ENCODE results near the gene IQSEC1. TPM values are rescaled to one million over a fixed set of nuclear protein-coding genes. Genes with fewer than 3 reads are reported as not detected.
A peak's percentile ranks its signal among the peaks of the same experiment; 100 is the strongest.

Gene IQSEC1
- total RNA-seq, 1 experiment from 2014 or later: 13.3 TPM

DNA sequence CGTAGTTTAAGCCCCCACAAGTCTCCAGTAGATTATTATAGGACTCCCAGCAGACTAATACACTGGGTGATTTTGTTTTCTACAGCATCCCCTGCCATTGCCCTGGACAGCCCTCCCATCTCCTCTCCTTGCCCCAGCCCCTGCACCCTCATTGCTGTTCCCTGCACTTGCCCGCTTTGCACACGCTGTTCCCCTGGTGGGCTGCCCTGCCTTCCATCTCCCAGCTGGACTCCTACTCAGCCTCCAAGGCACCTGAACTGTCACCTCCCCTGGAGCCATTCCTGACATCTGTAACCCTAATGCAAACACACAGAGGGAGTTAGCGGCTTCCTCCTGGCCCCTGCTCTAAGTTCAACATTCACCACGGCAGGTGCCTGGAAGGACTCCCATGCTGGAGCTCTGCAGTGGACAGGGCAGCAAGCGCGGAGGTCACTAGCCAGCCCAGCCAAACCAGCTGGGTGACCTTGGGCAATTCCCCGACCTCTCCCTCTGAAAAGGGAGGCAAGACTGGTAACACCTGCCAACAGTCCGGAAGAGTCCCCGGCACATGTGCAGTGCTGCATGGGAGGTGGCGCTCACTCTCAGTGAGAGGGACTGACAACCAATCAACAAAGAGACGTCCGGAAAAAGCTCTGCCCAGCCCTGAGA is 38.8 kb upstream of the IQSEC1 start:
- peaks cover 24% of the 10 kb centered on the region for H3K27me3 Mint-ChIP-seq (ENCODE audit: unreplicated experiment)
- no peaks in the 10 kb centered on the region for H3K36me3 Mint-ChIP-seq (ENCODE audit: insufficient read depth, unreplicated experiment)
- no peak for TF ChIP-seq CTCF (IDR thresholded peaks at IDR 0.05; ENCODE audit: unreplicated experiment)
- peak overlapping the region; percentile 25 for H3K27ac Mint-ChIP-seq (ENCODE audit: unreplicated experiment)
- no peaks in the 10 kb centered on the region for H3K9me3 Mint-ChIP-seq (ENCODE audit: low read depth, unreplicated experiment)
- DNase-seq: peak; percentile 37
- H3K4me3 Mint-ChIP-seq (ENCODE audit: low read depth, unreplicated experiment): peak overlapping the region; percentile 24
- BruUV-seq (replicated peaks): no TSS peak
- H3K4me1 Mint-ChIP-seq (ENCODE audit: low read depth, unreplicated experiment): peaks cover 26% of the 10 kb centered on the region
- CTCF ChIA-PET: interaction anchor here (1.5 kb wide), 1 partner anchor 20 kb away, joined by 8 read pairs; no protein-coding TSS in a partner anchor
- intact Hi-C loops (cut with micrococcal nuclease; ENCODE audit: unreplicated experiment): no loop called here

GRCh38 chr3:13111173-13111872 is 38.1 kb upstream of the IQSEC1 start:
- Mint-ChIP-seq H3K4me3 (ENCODE audit: low read depth, unreplicated experiment) (peak overlapping the region; percentile 24), H3K9me3 (ENCODE audit: low read depth, unreplicated experiment) (no peaks in the 10 kb centered on the region), H3K27me3 (ENCODE audit: unreplicated experiment) (peaks cover 24% of the 10 kb centered on the region), H3K27ac (ENCODE audit: unreplicated experiment) (peak overlapping the region; percentile 25), H3K36me3 (ENCODE audit: insufficient read depth, unreplicated experiment) (no peaks in the 10 kb centered on the region), H3K4me1 (ENCODE audit: low read depth, unreplicated experiment) (peaks cover 33% of the 10 kb centered on the region)
- BruUV-seq (replicated peaks): no TSS peak
- no peak for TF ChIP-seq CTCF (IDR thresholded peaks at IDR 0.05; ENCODE audit: unreplicated experiment)
- peak; percentile 66 for DNase-seq
- CTCF ChIA-PET: interaction anchor here (0.6 to 1.5 kb wide), 3 partner anchors 9 to 85 kb away, joined by 3 to 8 read pairs (median 7); no protein-coding TSS in a partner anchor
- intact Hi-C loops (cut with micrococcal nuclease; ENCODE audit: unreplicated experiment): no loop called here

- no TSS peak for BruUV-seq (replicated peaks)
- CTCF ChIA-PET: interaction anchor here (0.6 to 1.5 kb wide), 4 partner anchors 9 to 84 kb away, joined by 3 to 8 read pairs (median 6); no protein-coding TSS in a partner anchor
- Mint-ChIP-seq H3K4me3 (ENCODE audit: low read depth, unreplicated experiment) (no peak overlapping the region), H3K27me3 (ENCODE audit: unreplicated experiment) (peaks cover 22% of the 10 kb centered on the region), H3K27ac (ENCODE audit: unreplicated experiment) (no peak overlapping the region), H3K36me3 (ENCODE audit: insufficient read depth, unreplicated experiment) (no peaks in the 10 kb centered on the region), H3K4me1 (ENCODE audit: low read depth, unreplicated experiment) (peaks cover 39% of the 10 kb centered on the region), H3K9me3 (ENCODE audit: low read depth, unreplicated experiment) (no peaks in the 10 kb centered on the region)
- intact Hi-C loops (cut with micrococcal nuclease; ENCODE audit: unreplicated experiment): no loop called here
- DNase-seq: peak; percentile 13
- TF ChIP-seq CTCF (IDR thresholded peaks at IDR 0.05; ENCODE audit: unreplicated experiment): no peak
These were observed 37.5 kb upstream of the IQSEC1 start for GRCh38 chr3:13110678-13111116.

DNA sequence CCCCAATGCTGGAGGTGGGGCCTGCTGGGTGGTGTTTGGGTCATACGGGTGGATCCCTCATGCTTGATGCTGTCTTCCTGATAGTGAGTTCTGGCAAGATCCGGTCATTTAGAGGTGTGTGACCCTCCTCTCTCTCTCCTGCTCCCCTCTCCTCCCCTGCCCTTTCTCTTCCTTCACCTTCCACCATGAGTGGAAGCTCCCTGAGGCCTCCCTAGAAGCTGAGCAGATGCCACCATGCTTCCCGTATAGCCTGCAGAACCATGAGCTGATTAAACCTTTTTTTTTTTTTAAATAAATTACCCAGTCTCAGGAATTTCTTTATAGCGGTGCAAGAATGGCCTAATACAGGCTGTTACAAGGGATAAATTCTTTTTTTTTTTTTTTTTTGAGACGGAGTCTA is 36.3 kb upstream of the IQSEC1 start:
- CTCF ChIA-PET: no interaction called here
- intact Hi-C loops (cut with micrococcal nuclease; ENCODE audit: unreplicated experiment): no loop called here
- no TSS peak for BruUV-seq (replicated peaks)

More for the DNA sequence above, 36.3 kb upstream of the IQSEC1 start:
- H3K4me3 Mint-ChIP-seq (ENCODE audit: low read depth, unreplicated experiment): no peak overlapping the region
- H3K36me3 Mint-ChIP-seq (ENCODE audit: insufficient read depth, unreplicated experiment): no peaks in the 10 kb centered on the region
- DNase-seq: no peak
- TF ChIP-seq CTCF (IDR thresholded peaks at IDR 0.05; ENCODE audit: unreplicated experiment): no peak
- H3K27ac Mint-ChIP-seq (ENCODE audit: unreplicated experiment): no peak overlapping the region
- peaks cover 10% of the 10 kb centered on the region for H3K27me3 Mint-ChIP-seq (ENCODE audit: unreplicated experiment)
- H3K4me1 Mint-ChIP-seq (ENCODE audit: low read depth, unreplicated experiment): peaks cover 45% of the 10 kb centered on the region
- H3K9me3 Mint-ChIP-seq (ENCODE audit: low read depth, unreplicated experiment): no peaks in the 10 kb centered on the region
